ENCODE data around the gene HIBADH. TPM values are rescaled to one million over a fixed set of nuclear protein-coding genes. Genes with fewer than 3 reads are reported as not detected.

HIBADH gene
- total RNA-seq, 1 donor from 2014 or later, result 38.1 TPM

GRCh38 chr7:27478556-27478955, 184.1 kb downstream of the HIBADH start:
- H3K27ac ChIP-seq, result no peak overlapping the region
- intact Hi-C loops (cut with DNase I), result no loop called here
- no peaks in the 10 kb centered on the region for H3K36me3 ChIP-seq
- no peaks in the 10 kb centered on the region for H3K9me3 ChIP-seq
- H3K4me1 ChIP-seq, result no peaks in the 10 kb centered on the region
- no peak for DNase-seq (ENCODE audit: extremely low spot score in 2 of 2)
- no peak for TF ChIP-seq POLR2A (IDR thresholded peaks at IDR 0.05)
- no peak for TF ChIP-seq POLR2AphosphoS5 (IDR thresholded peaks at IDR 0.05; ENCODE audit: insufficient read depth in 1 of 2, low read depth in 1 of 2)
- TF ChIP-seq, protein P1, sequence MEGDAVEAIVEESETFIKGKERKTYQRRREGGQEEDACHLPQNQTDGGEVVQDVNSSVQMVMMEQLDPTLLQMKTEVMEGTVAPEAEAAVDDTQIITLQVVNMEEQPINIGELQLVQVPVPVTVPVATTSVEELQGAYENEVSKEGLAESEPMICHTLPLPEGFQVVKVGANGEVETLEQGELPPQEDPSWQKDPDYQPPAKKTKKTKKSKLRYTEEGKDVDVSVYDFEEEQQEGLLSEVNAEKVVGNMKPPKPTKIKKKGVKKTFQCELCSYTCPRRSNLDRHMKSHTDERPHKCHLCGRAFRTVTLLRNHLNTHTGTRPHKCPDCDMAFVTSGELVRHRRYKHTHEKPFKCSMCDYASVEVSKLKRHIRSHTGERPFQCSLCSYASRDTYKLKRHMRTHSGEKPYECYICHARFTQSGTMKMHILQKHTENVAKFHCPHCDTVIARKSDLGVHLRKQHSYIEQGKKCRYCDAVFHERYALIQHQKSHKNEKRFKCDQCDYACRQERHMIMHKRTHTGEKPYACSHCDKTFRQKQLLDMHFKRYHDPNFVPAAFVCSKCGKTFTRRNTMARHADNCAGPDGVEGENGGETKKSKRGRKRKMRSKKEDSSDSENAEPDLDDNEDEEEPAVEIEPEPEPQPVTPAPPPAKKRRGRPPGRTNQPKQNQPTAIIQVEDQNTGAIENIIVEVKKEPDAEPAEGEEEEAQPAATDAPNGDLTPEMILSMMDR (IDR thresholded peaks at IDR 0.05), result no peak
- no peaks in the 10 kb centered on the region for H3K27me3 ChIP-seq
- no peak overlapping the region for H3K4me3 ChIP-seq

GRCh38 chr7:27478084-27478483, 184.6 kb downstream of the HIBADH start:
- DNase-seq (ENCODE audit: extremely low spot score in 2 of 2), result no peak
- no peaks in the 10 kb centered on the region for H3K9me3 ChIP-seq
- H3K27me3 ChIP-seq, result no peaks in the 10 kb centered on the region
- H3K36me3 ChIP-seq, result no peaks in the 10 kb centered on the region
- no peak overlapping the region for H3K27ac ChIP-seq
- TF ChIP-seq POLR2A (IDR thresholded peaks at IDR 0.05) (no peak), POLR2AphosphoS5 (IDR thresholded peaks at IDR 0.05; ENCODE audit: insufficient read depth in 1 of 2, low read depth in 1 of 2) (no peak)
- TF ChIP-seq, protein P1 (IDR thresholded peaks at IDR 0.05), result no peak
- no peaks in the 10 kb centered on the region for H3K4me1 ChIP-seq
- no peak overlapping the region for H3K4me3 ChIP-seq
- intact Hi-C loops (cut with DNase I), result no loop called here

DNA sequence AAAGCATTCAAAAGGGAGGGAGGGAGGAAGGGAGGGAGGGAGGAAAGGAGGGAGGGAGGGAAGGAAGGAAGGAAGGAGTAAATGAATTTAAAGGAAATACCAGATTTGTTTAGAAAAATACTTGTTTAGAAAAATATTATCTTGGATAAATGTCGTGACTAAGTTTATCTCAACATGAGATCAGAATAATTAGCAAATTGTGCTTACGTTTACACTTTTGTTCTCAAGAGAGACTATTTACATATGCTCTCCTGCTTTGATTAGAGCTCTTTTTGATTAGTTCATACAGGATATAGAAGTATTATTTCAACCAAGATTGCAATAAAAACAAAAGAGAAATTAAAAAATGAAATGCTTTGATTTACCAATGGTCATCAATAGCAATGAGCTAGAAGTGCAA, 186.2 kb downstream of the HIBADH start:
- H3K9me3 ChIP-seq, result no peaks in the 10 kb centered on the region
- no peak overlapping the region for H3K27ac ChIP-seq
- intact Hi-C loops (cut with DNase I), result no loop called here
- no peaks in the 10 kb centered on the region for H3K36me3 ChIP-seq
- DNase-seq (ENCODE audit: extremely low spot score in 2 of 2), result no peak
- TF ChIP-seq, protein P1 (IDR thresholded peaks at IDR 0.05), result no peak
- TF ChIP-seq POLR2AphosphoS5 (IDR thresholded peaks at IDR 0.05; ENCODE audit: insufficient read depth in 1 of 2, low read depth in 1 of 2) (no peak), POLR2A (IDR thresholded peaks at IDR 0.05) (no peak)
- H3K4me3 ChIP-seq, result no peak overlapping the region
- no peaks in the 10 kb centered on the region for H3K4me1 ChIP-seq
- H3K27me3 ChIP-seq, result no peaks in the 10 kb centered on the region

Other genes starting within 250 kb of the HIBADH start
- gene TAX1BP1, start 77.3 kb upstream of the HIBADH start, total RNA-seq, result 83.2 TPM

All from vagina (tissue), 2 donors.